ENCODE measurements around the gene HACE1. TPM values are rescaled to one million over a fixed set of nuclear protein-coding genes. Genes with fewer than 3 reads are reported as not detected.

HACE1 gene
- total and polyA plus RNA-seq, 2 experiments from 2014 or later = 6.9 to 14.5 TPM

GRCh38 chr6:104771258-104771832, 88.4 kb downstream of the HACE1 start:
- no peak overlapping the region for H3K4me3 ChIP-seq
- no peaks in the 10 kb centered on the region for H3K27me3 ChIP-seq
- no peak overlapping the region for H2AFZ ChIP-seq
- no peak overlapping the region for H3K27ac ChIP-seq
- H3K9me3 ChIP-seq (ENCODE audit: low read depth) = no peaks in the 10 kb centered on the region
- no peaks in the 10 kb centered on the region for H3K9me2 ChIP-seq (replicated peaks; ENCODE audit: insufficient read depth)
- H3K79me2 ChIP-seq = no peaks in the 10 kb centered on the region
- no peaks in the 10 kb centered on the region for H3K4me1 ChIP-seq (ENCODE audit: insufficient read depth)
- 46% methylated on average over 2 of the region's 2 CpGs for WGBS (ENCODE audit: low lambda C conversion rate, missing lambda C conversion rate)
- TF ChIP-seq CTCF (IDR thresholded peaks at IDR 0.05; ENCODE audit: poor library complexity) = peak; percentile 78
- no peak for TF ChIP-seq EZH2 (IDR thresholded peaks at IDR 0.05; ENCODE audit: borderline replicate concordance)
- no peak for TF ChIP-seq EZH2phosphoT487 (IDR thresholded peaks at IDR 0.05; ENCODE audit: low read depth, severe bottlenecking, unreplicated experiment)
- H4K20me1 ChIP-seq (ENCODE audit: insufficient read depth, poor library complexity, severe bottlenecking) = no peaks in the 10 kb centered on the region
- no peaks in the 10 kb centered on the region for H3K36me3 ChIP-seq (replicated peaks; ENCODE audit: insufficient read depth, low read depth)
- no peak overlapping the region for H3K4me2 ChIP-seq
- DNase-seq (ENCODE audit: low spot score) = peak; percentile 11

- no peaks in the 10 kb centered on the region for H4K20me1 ChIP-seq (ENCODE audit: insufficient read depth, poor library complexity, severe bottlenecking)
- no peaks in the 10 kb centered on the region for H3K27me3 ChIP-seq
- H3K4me1 ChIP-seq (ENCODE audit: insufficient read depth) = no peaks in the 10 kb centered on the region
- no peak for TF ChIP-seq EZH2 (IDR thresholded peaks at IDR 0.05; ENCODE audit: borderline replicate concordance)
- no peak for TF ChIP-seq CTCF (IDR thresholded peaks at IDR 0.05; ENCODE audit: poor library complexity)
- H3K9me2 ChIP-seq (replicated peaks; ENCODE audit: insufficient read depth) = no peaks in the 10 kb centered on the region
- no peaks in the 10 kb centered on the region for H3K79me2 ChIP-seq
- no peak overlapping the region for H3K27ac ChIP-seq
- H3K4me3 ChIP-seq = no peak overlapping the region
- no peak overlapping the region for H3K4me2 ChIP-seq
- no peak overlapping the region for H2AFZ ChIP-seq
- H3K36me3 ChIP-seq (replicated peaks; ENCODE audit: insufficient read depth, low read depth) = no peaks in the 10 kb centered on the region
- H3K9me3 ChIP-seq (ENCODE audit: low read depth) = no peaks in the 10 kb centered on the region
- WGBS (ENCODE audit: low lambda C conversion rate, missing lambda C conversion rate) = 100% methylated on average over 1 of the region's 1 CpG
- DNase-seq (ENCODE audit: low spot score) = no peak
These were observed 90.8 kb downstream of the HACE1 start for GRCh38 chr6:104768906-104769305.

- H3K4me3 ChIP-seq = no peak overlapping the region
- 88% methylated on average over 4 of the region's 4 CpGs for WGBS (ENCODE audit: low lambda C conversion rate, missing lambda C conversion rate)
- no peak for DNase-seq (ENCODE audit: low spot score)
- H3K9me2 ChIP-seq (replicated peaks; ENCODE audit: insufficient read depth) = no peaks in the 10 kb centered on the region
- no peak overlapping the region for H2AFZ ChIP-seq
- H3K27me3 ChIP-seq = no peaks in the 10 kb centered on the region
- no peaks in the 10 kb centered on the region for H3K79me2 ChIP-seq
- H3K9me3 ChIP-seq (ENCODE audit: low read depth) = no peaks in the 10 kb centered on the region
- TF ChIP-seq CTCF (IDR thresholded peaks at IDR 0.05; ENCODE audit: poor library complexity) = no peak
- no peak for TF ChIP-seq EZH2phosphoT487 (IDR thresholded peaks at IDR 0.05; ENCODE audit: low read depth, severe bottlenecking, unreplicated experiment)
- TF ChIP-seq EZH2 (IDR thresholded peaks at IDR 0.05; ENCODE audit: borderline replicate concordance) = no peak
- no peaks in the 10 kb centered on the region for H3K36me3 ChIP-seq (replicated peaks; ENCODE audit: insufficient read depth, low read depth)
- H4K20me1 ChIP-seq (ENCODE audit: insufficient read depth, poor library complexity, severe bottlenecking) = no peaks in the 10 kb centered on the region
- no peak overlapping the region for H3K4me2 ChIP-seq
- no peak overlapping the region for H3K27ac ChIP-seq
- H3K4me1 ChIP-seq (ENCODE audit: insufficient read depth) = no peaks in the 10 kb centered on the region
These were observed 93.1 kb downstream of the HACE1 start for GRCh38 chr6:104766595-104766994.
